Naive thymus-derived CD4-positive, alpha-beta T cell (primary cell): ENCODE results near the gene RPS15. TPM values are rescaled to one million over a fixed set of nuclear protein-coding genes. Genes with fewer than 3 reads are reported as not detected.
"Not testable (repeated sequence)": the region's sequence is repeated elsewhere in the genome, so short reads cannot be mapped to it uniquely, and the experiment has no call there.

Experiments
- ATAC-seq: fragments of 150-1000 bp; cut with Tn5 transposase; 2 replicates; pipeline ENCODE4 v1.10.0; 2021; ENCODE audit warnings: mild to moderate bottlenecking, moderate library complexity
- CTCF ChIA-PET: fragments of 350-600 bp; sonication (Branson Sonifier 250); formaldehyde crosslinking; loops from one replicate; lab custom pipeline; 2021; ENCODE audit warnings: antibody characterized with exemption; lab: Charles Lee
- POLR2A ChIA-PET: fragments of 350-600 bp; sonication (Branson Sonifier 250); formaldehyde crosslinking; loops from one replicate; lab custom pipeline; 2021; ENCODE audit warnings: antibody characterized with exemption, inconsistent platforms; lab: Charles Lee
- DNase-seq, 9 donors: peaks; one replicate each; pipeline versions ENCODE4 v3.0.0 to v3.0.0-alpha.2; 2020 to 2022; ENCODE audit warnings: mixed read lengths in 1 of 9
- H3K27ac ChIP-seq: one replicate; pipeline ENCODE4 v1.7.0; 2013; ENCODE audit warnings: mild to moderate bottlenecking, low read depth, low read length, moderate library complexity
- H3K27me3 ChIP-seq, 2 donors: one replicate each; pipeline ENCODE4 v1.7.0; 2013; ENCODE audit warnings: low read length in 2 of 2, mild to moderate bottlenecking in 2 of 2, moderate library complexity in 2 of 2; ENCODE audit not compliant: control insufficient read depth in 2 of 2, insufficient read depth in 2 of 2
- H3K36me3 ChIP-seq, 3 experiments: 1 replicate in 2 of 3; 2 replicates in 1 of 3; pipeline ENCODE4 v1.7.0; 2013; ENCODE audit warnings: low read length in 3 of 3, mild to moderate bottlenecking in 3 of 3, moderate library complexity in 1 of 3; ENCODE audit not compliant: insufficient read depth in 3 of 3, control insufficient read depth in 2 of 3
- H3K4me1 ChIP-seq, 2 donors: one replicate each; pipeline ENCODE4 v1.7.0; 2013; ENCODE audit warnings: low read length in 2 of 2, mild to moderate bottlenecking in 2 of 2, moderate library complexity in 1 of 2; ENCODE audit not compliant: control insufficient read depth in 2 of 2, insufficient read depth in 2 of 2
- H3K4me3 ChIP-seq: 2 replicates; pipeline ENCODE4 v1.7.0; 2013; ENCODE audit warnings: mild to moderate bottlenecking, low read length
- H3K9me3 ChIP-seq, 3 experiments: 1 replicate in 2 of 3; 2 replicates in 1 of 3; pipeline ENCODE4 v1.7.0; 2013; ENCODE audit warnings: low read length in 3 of 3; ENCODE audit not compliant: control insufficient read depth in 2 of 3
- H3K27ac Mint-ChIP-seq, 9 donors: one replicate each; pipeline ENCODE4 v1.8.0; 2020 to 2022; ENCODE audit warnings: mixed read lengths in 9 of 9, mild to moderate bottlenecking in 8 of 9, moderate library complexity in 5 of 9, inconsistent platforms in 2 of 9
- H3K27me3 Mint-ChIP-seq, 5 donors: one replicate each; pipeline ENCODE4 v1.8.0; 2021 to 2022; ENCODE audit warnings: mixed read lengths in 5 of 5, mild to moderate bottlenecking in 1 of 5
- H3K36me3 Mint-ChIP-seq, 5 donors: one replicate each; pipeline ENCODE4 v1.8.0; 2020 to 2022; ENCODE audit warnings: mixed read lengths in 5 of 5, mild to moderate bottlenecking in 3 of 5, inconsistent platforms in 1 of 5
- H3K4me1 Mint-ChIP-seq, 7 donors: one replicate each; pipeline ENCODE4 v1.8.0; 2020 to 2022; ENCODE audit warnings: mixed read lengths in 7 of 7, mild to moderate bottlenecking in 3 of 7, inconsistent platforms in 1 of 7
- H3K4me3 Mint-ChIP-seq, 10 donors: one replicate each; pipeline ENCODE4 v1.8.0; 2020 to 2022; ENCODE audit warnings: mild to moderate bottlenecking in 10 of 10, mixed read lengths in 10 of 10, moderate library complexity in 6 of 10, inconsistent platforms in 2 of 10
- H3K9me3 Mint-ChIP-seq, 11 donors: one replicate each; pipeline ENCODE4 v1.8.0; 2020 to 2022; ENCODE audit warnings: mixed read lengths in 11 of 11, mild to moderate bottlenecking in 4 of 11, inconsistent platforms in 1 of 11, moderate library complexity in 1 of 11
- intact Hi-C, 2 donors: fragments of 100-400 bp; cut with micrococcal nuclease; formaldehyde crosslinking; loops; one replicate each; pipeline ENCODE4 v1.15.1; 2023
- polyA plus RNA-seq, 2 donors: library from polyadenylated mRNA; unstranded; fragments of 300-500 nt; fragmentation: Illumina TruSeq; gene quantifications; one replicate each; pipeline ENCODE4 v1.2.3, GENCODE V29; 2021
- total RNA-seq, 6 experiments: library from RNA in 5 of 6; stranded (reverse) in 5 of 6; gene quantifications; 1 replicate in 5 of 6; 2 replicates in 1 of 6; pipeline ENCODE4 v1.2.3 and lab custom pipeline; 2021 to 2026

Gene RPS15
- total and polyA plus RNA-seq, 7 experiments from 2014 or later, result 1,300 to 3,761 (median 2,017) TPM

- Histone ChIP-seq H3K4me1 (peaks cover 8 to 11% of the 10 kb centered on the region in 2 donors), H3K9me3 (no peaks in the 10 kb centered on the region), H3K27ac (peak overlapping the region; percentile 92), H3K27me3 (no peaks in the 10 kb centered on the region), H3K4me3 (peak overlapping the region; percentile 82), H3K36me3 (peaks cover 14 to 55% (median 17%) of the 10 kb centered on the region in 3 experiments)
- Mint-ChIP-seq H3K27ac (peak overlapping the region; percentile 82 to 100 (median 97)), H3K9me3 (peaks cover 0 to 6% (median 0%) of the 10 kb centered on the region in 11 donors), H3K4me1 (peaks cover 9 to 34% (median 15%) of the 10 kb centered on the region in 7 donors), H3K36me3 (peaks cover 0 to 28% (median 8%) of the 10 kb centered on the region in 5 donors), H3K4me3 (peak overlapping the region; percentile 87 to 99 (median 98)), H3K27me3 (no peaks in the 10 kb centered on the region)
- ATAC-seq, result no peak
- no peak for DNase-seq
- ChIA-PET POLR2A (interaction anchor here (0.8 to 1.3 kb wide), 4 partner anchors 54 to 452 kb away, joined by 3 read pairs; partner anchors contain the start of gene FAM174C), CTCF (no interaction called here)
- intact Hi-C loops, result loop anchor here (1.0 to 2.0 kb wide), 10 partner anchors 32 to 166 kb away; partner anchors contain the start of genes C19orf25 (in 2 of the 2), DAZAP1 (in 2 of the 2), FAM174C (in 2 of the 2) and ADAMTSL5 (in 1 of the 2)
These were observed 748 bp downstream of the RPS15 start for GRCh38 chr19:1438933-1439354.

- Histone ChIP-seq H3K27ac (peak overlapping the region; percentile 92), H3K36me3 (peaks cover 14 to 47% (median 15%) of the 10 kb centered on the region in 3 experiments), H3K4me1 (peaks cover 11% of the 10 kb centered on the region in 2 donors), H3K4me3 (peak overlapping the region; percentile 82)
- H3K27ac Mint-ChIP-seq, result peak overlapping the region; percentile 82 to 100 (median 97)
- H3K4me3 Mint-ChIP-seq, result peak overlapping the region; percentile 82 to 98 (median 98)
- intact Hi-C loops, result loop anchor here in 1 of 2 donors (2.0 to 10.0 kb wide), 2 partner anchors 39 to 75 kb away; partner anchors contain the start of genes ADAMTSL5 and C19orf25
- POLR2A ChIA-PET, result interaction anchor here (0.8 to 1.3 kb wide), 5 partner anchors 55 to 453 kb away, joined by 3 read pairs; partner anchors contain the start of gene FAM174C
- CTCF ChIA-PET, H3K9me3 ChIP-seq, H3K27me3 ChIP-seq, H3K9me3 Mint-ChIP-seq, H3K27me3 Mint-ChIP-seq, ATAC-seq: not testable (repeated sequence)
- peak in 1 of 9 donors; percentile 8 for DNase-seq
- H3K36me3 Mint-ChIP-seq, result peaks cover 0 to 28% (median 8%) of the 10 kb centered on the region in 5 donors
- peaks cover 12 to 34% (median 18%) of the 10 kb centered on the region in 7 donors for H3K4me1 Mint-ChIP-seq
These were observed 1.6 kb downstream of the RPS15 start for GRCh38 chr19:1439525-1440417.

DNA sequence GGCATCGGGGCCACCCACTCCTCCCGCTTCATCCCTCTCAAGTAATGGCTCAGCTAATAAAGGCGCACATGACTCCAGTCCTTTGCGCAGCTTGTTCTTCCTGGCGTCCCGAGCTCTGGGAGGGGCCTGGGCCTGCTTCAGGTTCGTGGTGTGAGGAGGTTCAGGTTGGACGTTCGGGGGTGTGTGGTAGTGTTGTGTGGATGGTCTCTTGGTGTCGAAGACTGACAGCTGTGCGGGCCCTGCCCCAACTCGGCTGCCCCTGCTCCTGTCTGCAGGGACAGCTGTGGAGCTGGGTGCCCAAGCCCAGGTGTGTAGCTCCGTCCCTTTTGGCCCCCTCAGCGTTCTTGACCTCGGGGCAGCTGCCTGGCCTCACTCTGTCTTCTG is 2.2 kb downstream of the RPS15 start:
- Mint-ChIP-seq H3K27ac (peak overlapping the region in 7 of 9 donors; percentile 16 to 99 (median 63)), H3K9me3 (peaks cover 0 to 6% (median 0%) of the 10 kb centered on the region in 11 donors), H3K4me3 (peak overlapping the region; percentile 61 to 98 (median 76)), H3K27me3 (peaks cover 0 to 2% (median 0%) of the 10 kb centered on the region in 5 donors), H3K36me3 (peaks cover 0 to 25% (median 6%) of the 10 kb centered on the region in 5 donors), H3K4me1 (peaks cover 14 to 34% (median 24%) of the 10 kb centered on the region in 7 donors)
- ChIA-PET CTCF (interaction anchor here (0.6 kb wide), 1 partner anchor 267 kb away, joined by 4 read pairs; no protein-coding TSS in a partner anchor), POLR2A (interaction anchor here (1.0 to 1.3 kb wide), 2 partner anchors 72 to 165 kb away, joined by 3 read pairs; partner anchors contain the start of gene FAM174C)
- H3K4me3 ChIP-seq, result no peak overlapping the region
- H3K4me1 ChIP-seq, result peaks cover 13 to 14% of the 10 kb centered on the region in 2 donors
- no peaks in the 10 kb centered on the region for H3K27me3 ChIP-seq
- no peak for DNase-seq
- intact Hi-C loops, result loop anchor here in 1 of 2 donors (10.0 kb wide), 1 partner anchor 74 kb away; the partner anchor contains the start of gene ADAMTSL5
- peak overlapping the region; percentile 92 for H3K27ac ChIP-seq
- no peaks in the 10 kb centered on the region for H3K9me3 ChIP-seq
- no peak for ATAC-seq
- H3K36me3 ChIP-seq, result peaks cover 14 to 45% (median 15%) of the 10 kb centered on the region in 3 experiments

GRCh38 chr19:1441022-1441426 is 2.8 kb downstream of the RPS15 start:
- intact Hi-C loops, result loop anchor here in 1 of 2 donors (10.0 kb wide), 1 partner anchor 74 kb away; the partner anchor contains the start of gene ADAMTSL5
- Mint-ChIP-seq H3K27ac (peak overlapping the region in 5 of 9 donors; percentile 4 to 99 (median 48)), H3K27me3 (peaks cover 0 to 3% (median 0%) of the 10 kb centered on the region in 5 donors), H3K36me3 (peaks cover 0 to 23% (median 4%) of the 10 kb centered on the region in 5 donors), H3K9me3 (peaks cover 0 to 6% (median 0%) of the 10 kb centered on the region in 11 donors), H3K4me1 (peaks cover 14 to 34% (median 25%) of the 10 kb centered on the region in 7 donors), H3K4me3 (peak overlapping the region in 9 of 10 donors; percentile 41 to 98 (median 71))
- H3K27ac ChIP-seq, result no peak overlapping the region
- CTCF ChIA-PET, result interaction anchor here (0.6 to 0.7 kb wide), 2 partner anchors 267 to 410 kb away, joined by 3 to 4 read pairs; no protein-coding TSS in a partner anchor
- POLR2A ChIA-PET, result interaction anchor here (1.0 kb wide), 1 partner anchor 71 kb away, joined by 3 read pairs; no protein-coding TSS in a partner anchor
- no peak for DNase-seq
- no peaks in the 10 kb centered on the region for H3K9me3 ChIP-seq
- H3K36me3 ChIP-seq, result peaks cover 14 to 41% (median 15%) of the 10 kb centered on the region in 3 experiments
- ATAC-seq, result no peak
- H3K4me3 ChIP-seq, result no peak overlapping the region
- H3K27me3 ChIP-seq, result no peaks in the 10 kb centered on the region
- peaks cover 13 to 15% of the 10 kb centered on the region in 2 donors for H3K4me1 ChIP-seq

- intact Hi-C loops, result loop anchor here in 1 of 2 donors (10.0 kb wide), 1 partner anchor 73 kb away; the partner anchor contains the start of gene ADAMTSL5
- H3K27me3 ChIP-seq, result no peaks in the 10 kb centered on the region
These were observed 3.7 kb downstream of the RPS15 start for GRCh38 chr19:1441677-1442438.

More at GRCh38 chr19:1441677-1442438, 3.7 kb downstream of the RPS15 start:
- no peak for DNase-seq
- H3K9me3 ChIP-seq, result no peaks in the 10 kb centered on the region
- H3K4me3 Mint-ChIP-seq, result peak overlapping the region in 5 of 10 donors; percentile 42 to 98 (median 51)
- peaks cover 0 to 6% (median 0%) of the 10 kb centered on the region in 11 donors for H3K9me3 Mint-ChIP-seq
- H3K4me3 ChIP-seq, result no peak overlapping the region
- peak overlapping the region in 4 of 9 donors; percentile 21 to 67 (median 44) for H3K27ac Mint-ChIP-seq
- ChIA-PET CTCF (no interaction called here), POLR2A (interaction anchor here (0.7 kb wide), 1 partner anchor 25 kb away, joined by 3 read pairs; no protein-coding TSS in a partner anchor)
- no peak overlapping the region for H3K27ac ChIP-seq
- H3K4me1 ChIP-seq, result peaks cover 13 to 20% of the 10 kb centered on the region in 2 donors
- H3K36me3 ChIP-seq, result peaks cover 14 to 41% (median 15%) of the 10 kb centered on the region in 3 experiments
- H3K27me3 Mint-ChIP-seq, result peaks cover 0 to 6% (median 0%) of the 10 kb centered on the region in 5 donors
- H3K4me1 Mint-ChIP-seq, result peaks cover 14 to 34% (median 25%) of the 10 kb centered on the region in 7 donors
- ATAC-seq, result no peak
- peaks cover 0 to 23% (median 4%) of the 10 kb centered on the region in 5 donors for H3K36me3 Mint-ChIP-seq
